Keratinocyte (primary cell): Measurements from ENCODE around the gene SPRED1. TPM values are rescaled to one million over a fixed set of nuclear protein-coding genes. Genes with fewer than 3 reads are reported as not detected.

ENCODE experiments used
- DNase-seq: peaks from one replicate; pipeline ENCODE4 v3.0.0-alpha.2; 2011; ENCODE audit warnings: low read depth, missing footprints, low spot score
- FAIRE-seq: peaks from 2 replicates; lab custom pipeline; 2011; peaks lifted over from hg19 to GRCh38; lab: Jason Lieb, UNC
- H2AFZ ChIP-seq: 2 replicates; pipeline ENCODE4 v1.6.0; 2012; ENCODE audit warnings: low read length, control low read depth, inconsistent platforms; ENCODE audit not compliant: control insufficient read depth
- H3K27ac ChIP-seq: 2 replicates; pipeline ENCODE4 v1.5.1; 2011; ENCODE audit warnings: low read length; ENCODE audit not compliant: control insufficient read depth, insufficient read depth
- H3K27me3 ChIP-seq: 3 replicates; pipeline ENCODE4 v1.6.0; 2011; ENCODE audit warnings: low read length; ENCODE audit not compliant: control insufficient read depth, insufficient read depth; ENCODE audit errors: extremely low read depth
- H3K36me3 ChIP-seq, 2 experiments: 2 replicates in 1 of 2; 3 replicates in 1 of 2; pipeline ENCODE4 v1.5.1; 2011; ENCODE audit warnings: low read length in 2 of 2, mild to moderate bottlenecking in 1 of 2; ENCODE audit not compliant: control insufficient read depth in 2 of 2, insufficient read depth in 2 of 2; ENCODE audit errors: extremely low read depth in 1 of 2
- H3K4me1 ChIP-seq: 3 replicates; pipeline ENCODE4 v1.5.1; 2011; ENCODE audit warnings: low read length; ENCODE audit not compliant: control insufficient read depth, insufficient read depth; ENCODE audit errors: extremely low read depth
- H3K4me2 ChIP-seq: 3 replicates; pipeline ENCODE4 v1.6.0; 2011; ENCODE audit warnings: low read depth, low read length; ENCODE audit not compliant: control insufficient read depth, insufficient read depth; ENCODE audit errors: extremely low read depth
- H3K4me3 ChIP-seq, 3 experiments: fragments of 200-600 bp in 1 of 3; sonication (generic) in 1 of 3; 2 replicates in 2 of 3; 3 replicates in 1 of 3; pipeline ENCODE4 v1.5.1; 2011 to 2016; ENCODE audit warnings: low read length in 3 of 3, mild to moderate bottlenecking in 3 of 3, control low read depth in 2 of 3, inconsistent platforms in 1 of 3, low read depth in 1 of 3, mixed read lengths in 1 of 3, mixed run types in 1 of 3, moderate library complexity in 1 of 3; ENCODE audit not compliant: control insufficient read depth in 2 of 3, insufficient read depth in 2 of 3; ENCODE audit errors: extremely low read depth in 1 of 3
- H3K79me2 ChIP-seq: 2 replicates; pipeline ENCODE4 v1.6.0; 2012; ENCODE audit warnings: low read length; ENCODE audit not compliant: control insufficient read depth, insufficient read depth
- H3K9ac ChIP-seq: 3 replicates; pipeline ENCODE4 v1.6.0; 2011; ENCODE audit warnings: low read length; ENCODE audit not compliant: control insufficient read depth, insufficient read depth; ENCODE audit errors: extremely low read depth
- H3K9me1 ChIP-seq: 3 replicates; pipeline ENCODE4 v1.6.0; 2011; ENCODE audit warnings: low read length; ENCODE audit not compliant: control insufficient read depth, insufficient read depth; ENCODE audit errors: extremely low read depth
- H3K9me3 ChIP-seq: 2 replicates; pipeline ENCODE4 v1.5.1; 2012; ENCODE audit warnings: low read depth, low read length; ENCODE audit not compliant: control insufficient read depth
- H4K20me1 ChIP-seq: 3 replicates; pipeline ENCODE4 v1.6.0; 2011; ENCODE audit warnings: low read length; ENCODE audit not compliant: control insufficient read depth, insufficient read depth; ENCODE audit errors: extremely low read depth
- CTCF ChIP-seq, 3 experiments: IDR thresholded peaks in 1 of 3; conservative IDR thresholded peaks in 1 of 3; optimal IDR thresholded peaks in 1 of 3; 2 replicates in 2 of 3; 3 replicates in 1 of 3; pipeline versions ENCODE3 to v1.5.1; 2011; ENCODE audit warnings: low read length in 3 of 3, mild to moderate bottlenecking in 3 of 3, moderate library complexity in 2 of 3, control low read depth in 1 of 3, inconsistent platforms in 1 of 3; ENCODE audit not compliant: insufficient read depth in 2 of 3; ENCODE audit errors: extremely low read depth in 1 of 3
- EZH2 ChIP-seq: IDR thresholded peaks from one replicate; pipeline ENCODE4 v1.6.1; 2012; ENCODE audit warnings: inconsistent platforms, mild to moderate bottlenecking, low read length, moderate library complexity
- dilution Hi-C: fragments of 300-500 bp; cut with MboI; formaldehyde crosslinking; loops from one replicate; pipeline ENCODE4 v1.7.0; 2020; ENCODE audit warnings: low sequenced_read_pairs; ENCODE audit not compliant: extremely low pct_ligation_motif_present
- polyA plus RNA-seq, 5 experiments: library from polyadenylated mRNA; depleted of rRNA in 3 of 5; stranded (reverse) in 3 of 5; stranded (forward) in 1 of 5; unstranded in 1 of 5; fragments of >200 nt; gene quantifications; 1 replicate in 1 of 5; 2 replicates in 3 of 5; 3 replicates in 1 of 5; pipeline versions ENCODE4 v1.2.1 to v1.2.3, GENCODE V29; 2011 to 2012; ENCODE audit warnings: missing spikeins in 2 of 5, low read depth in 1 of 5, low replicate concordance in 1 of 5

The SPRED1 gene
- polyA plus RNA-seq, 1 donor (not counting 4 experiments of a cell fraction or from before 2014, with no cell fraction given) = 11.5 TPM

- H4K20me1 ChIP-seq = no peaks in the 10 kb centered on the region
- H3K9me3 ChIP-seq = no peaks in the 10 kb centered on the region
- dilution Hi-C loops = no loop called here
- DNase-seq (no peak), FAIRE-seq (peak; percentile 53)
- no peak for TF ChIP-seq CTCF (optimal IDR thresholded peaks at IDR 0.05 in 1 of 3, IDR thresholded peaks at IDR 0.05 in 1 of 3, conservative IDR thresholded peaks at IDR 0.05 in 1 of 3; ENCODE audit: extremely low read depth in 1 of 3, insufficient read depth in 2 of 3, low read length in 3 of 3)
- H3K9ac ChIP-seq = no peak overlapping the region
- H3K4me2 ChIP-seq = no peak overlapping the region
- no peaks in the 10 kb centered on the region for H3K4me1 ChIP-seq
- no peaks in the 10 kb centered on the region for H3K9me1 ChIP-seq
- peaks cover 77% of the 10 kb centered on the region for H3K79me2 ChIP-seq
- H3K27me3 ChIP-seq = no peaks in the 10 kb centered on the region
- no peak overlapping the region for H2AFZ ChIP-seq
- H3K4me3 ChIP-seq = no peak overlapping the region
- no peak overlapping the region for H3K27ac ChIP-seq
- no peaks in the 10 kb centered on the region for H3K36me3 ChIP-seq
Observed at GRCh38 chr15:38285456-38285855, 32.8 kb downstream of the SPRED1 start.

GRCh38 chr15:38294126-38294525, 41.5 kb downstream of the SPRED1 start:
- Histone ChIP-seq H3K27ac (no peak overlapping the region), H3K27me3 (no peaks in the 10 kb centered on the region), H3K4me1 (no peaks in the 10 kb centered on the region), H4K20me1 (no peaks in the 10 kb centered on the region), H3K79me2 (peaks cover 69% of the 10 kb centered on the region), H2AFZ (no peak overlapping the region), H3K36me3 (peaks cover 0 to 3% of the 10 kb centered on the region in 2 experiments), H3K9ac (no peak overlapping the region), H3K9me3 (no peaks in the 10 kb centered on the region), H3K9me1 (no peaks in the 10 kb centered on the region), H3K4me3 (no peak overlapping the region), H3K4me2 (no peak overlapping the region)
- DNase-seq (no peak), FAIRE-seq (no peak)
- dilution Hi-C loops = no loop called here
- no peak for TF ChIP-seq EZH2
- no peak for TF ChIP-seq CTCF (optimal IDR thresholded peaks at IDR 0.05 in 1 of 3, IDR thresholded peaks at IDR 0.05 in 1 of 3, conservative IDR thresholded peaks at IDR 0.05 in 1 of 3; ENCODE audit: extremely low read depth in 1 of 3, insufficient read depth in 2 of 3, low read length in 3 of 3)
